OCI-LY1 (cell line): ENCODE results near the gene CCDC85C.

Experiments used
- EZH2 ChIP-seq: fragments of 200-600 bp; sonication (generic), shearing (Covaris generic); IDR thresholded peaks from 2 replicates; pipeline ENCODE4 v1.8.0; 2017; ENCODE audit warnings: borderline replicate concordance, mixed run types, mild to moderate bottlenecking, antibody characterized with exemption, low read length, moderate library complexity, mixed read lengths
- TF ChIP-seq, protein P1 (sequence below): fragments of 200-600 bp; sonication (generic), shearing (Covaris generic); IDR thresholded peaks from 2 replicates; pipeline ENCODE4 v1.5.1; 2017; ENCODE audit warnings: mild to moderate bottlenecking, antibody characterized with exemption, low read length, moderate library complexity, mixed read lengths

DNA sequence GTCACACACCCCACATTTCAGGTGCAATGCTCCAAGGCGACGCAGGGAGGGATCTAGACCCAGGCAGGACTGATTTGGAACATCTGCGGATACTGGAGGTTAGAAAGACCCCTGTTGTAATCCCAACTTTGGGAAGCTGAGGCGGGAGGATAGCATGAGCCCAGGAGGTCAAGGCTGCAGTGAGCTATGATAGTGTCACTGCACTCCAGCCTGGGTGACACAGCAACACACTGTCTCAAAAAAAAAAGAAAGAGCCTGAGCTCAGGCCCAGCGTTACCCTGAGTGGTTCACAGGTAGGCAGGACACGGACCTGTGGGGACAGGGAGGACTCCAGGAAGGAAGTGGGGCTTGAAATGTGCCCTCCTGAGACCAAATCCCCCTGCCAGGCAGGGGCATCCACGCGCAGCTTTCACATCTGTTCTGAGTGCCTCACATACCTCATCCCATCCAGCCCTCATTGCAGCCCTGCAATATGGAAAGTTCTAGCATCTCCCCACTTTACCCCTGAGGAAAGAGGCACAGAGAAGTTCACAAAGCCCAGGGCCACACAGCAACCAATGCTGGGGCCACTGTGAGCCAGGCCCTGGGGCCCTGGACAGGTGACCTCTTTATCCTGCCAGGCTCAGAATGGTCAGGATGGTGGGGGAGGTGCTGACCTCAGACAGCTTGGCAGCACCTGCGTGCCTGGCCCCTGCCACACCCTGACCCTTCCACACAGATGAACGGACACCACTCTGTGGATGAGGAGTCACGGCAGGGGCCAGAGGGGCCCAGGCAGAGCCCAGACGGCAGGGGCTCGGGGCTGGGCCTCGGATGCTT lies 34.1 kb downstream of the CCDC85C start:
- TF ChIP-seq, protein P1, sequence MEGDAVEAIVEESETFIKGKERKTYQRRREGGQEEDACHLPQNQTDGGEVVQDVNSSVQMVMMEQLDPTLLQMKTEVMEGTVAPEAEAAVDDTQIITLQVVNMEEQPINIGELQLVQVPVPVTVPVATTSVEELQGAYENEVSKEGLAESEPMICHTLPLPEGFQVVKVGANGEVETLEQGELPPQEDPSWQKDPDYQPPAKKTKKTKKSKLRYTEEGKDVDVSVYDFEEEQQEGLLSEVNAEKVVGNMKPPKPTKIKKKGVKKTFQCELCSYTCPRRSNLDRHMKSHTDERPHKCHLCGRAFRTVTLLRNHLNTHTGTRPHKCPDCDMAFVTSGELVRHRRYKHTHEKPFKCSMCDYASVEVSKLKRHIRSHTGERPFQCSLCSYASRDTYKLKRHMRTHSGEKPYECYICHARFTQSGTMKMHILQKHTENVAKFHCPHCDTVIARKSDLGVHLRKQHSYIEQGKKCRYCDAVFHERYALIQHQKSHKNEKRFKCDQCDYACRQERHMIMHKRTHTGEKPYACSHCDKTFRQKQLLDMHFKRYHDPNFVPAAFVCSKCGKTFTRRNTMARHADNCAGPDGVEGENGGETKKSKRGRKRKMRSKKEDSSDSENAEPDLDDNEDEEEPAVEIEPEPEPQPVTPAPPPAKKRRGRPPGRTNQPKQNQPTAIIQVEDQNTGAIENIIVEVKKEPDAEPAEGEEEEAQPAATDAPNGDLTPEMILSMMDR: no peak
- no peak for TF ChIP-seq EZH2
